BE2C (cell line): Measurements from ENCODE around the gene MEFV.

Source experiments
- DNase-seq: peaks from one replicate; pipeline ENCODE4 v3.0.0-alpha.2; 2020
- H3K27me3 ChIP-seq: fragments of 250-450 bp; sonication (Bioruptor Pico); 2 replicates; pipeline ENCODE4 v1.5.1; 2020; ENCODE audit warnings: mild to moderate bottlenecking
- H3K36me3 ChIP-seq: fragments of 250-450 bp; sonication (Bioruptor Pico); 2 replicates; pipeline ENCODE4 v1.5.1; 2020; ENCODE audit warnings: mild to moderate bottlenecking
- H3K4me1 ChIP-seq: fragments of 250-450 bp; sonication (Bioruptor Pico); 2 replicates; pipeline ENCODE4 v1.5.1; 2020
- H3K4me3 ChIP-seq: 2 replicates; pipeline ENCODE4 v1.5.1; 2011; ENCODE audit warnings: low read depth, low read length
- H3K9me3 ChIP-seq: fragments of 250-450 bp; sonication (Bioruptor Pico); 2 replicates; pipeline ENCODE4 v1.5.1; 2020
- CTCF ChIP-seq: IDR thresholded peaks from 2 replicates; pipeline ENCODE4 v1.5.1; 2012; ENCODE audit warnings: mild to moderate bottlenecking, low read depth, low read length

MEFV gene

GRCh38 chr16:3234857-3235561 is 21.4 kb downstream of the MEFV start, which contains the start of gene ZNF200:
Gene ZNF200 (minus strand): TSS chr16:3235158. CDS start chr16:3233755, 1,403 bp downstream.
- no peaks in the 10 kb centered on the region for H3K9me3 ChIP-seq
- H3K4me3 ChIP-seq, result peak within 1 kb of the TSS; percentile 96
- H3K36me3 ChIP-seq, result peaks cover 25% of the 10 kb centered on the region
- TF ChIP-seq CTCF, result no peak
- peaks cover 18% of the 10 kb centered on the region for H3K27me3 ChIP-seq
- H3K4me1 ChIP-seq, result no peaks in the 10 kb centered on the region
- DNase-seq, result peak; percentile 95

DNA sequence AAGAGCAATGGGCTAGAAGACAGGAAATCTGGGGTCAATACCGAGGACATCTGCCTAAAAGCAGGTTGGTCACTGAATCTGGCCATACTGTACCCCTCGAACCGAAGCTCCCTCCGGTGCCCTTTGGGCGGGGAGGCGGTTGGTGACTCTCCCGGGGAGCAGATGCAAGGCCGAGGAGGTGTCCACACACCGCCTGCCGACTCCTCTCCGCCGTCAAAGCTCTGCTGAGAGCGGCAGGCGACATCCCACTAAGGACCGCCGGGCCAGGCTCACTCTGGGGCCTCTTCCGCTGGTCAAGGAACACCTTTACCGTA is 21.9 kb downstream of the MEFV start:
- no peak for DNase-seq
- H3K4me1 ChIP-seq, result no peaks in the 10 kb centered on the region
- peaks cover 13% of the 10 kb centered on the region for H3K27me3 ChIP-seq
- no peaks in the 10 kb centered on the region for H3K9me3 ChIP-seq
- H3K4me3 ChIP-seq, result peak overlapping the region; percentile 96
- H3K36me3 ChIP-seq, result peaks cover 30% of the 10 kb centered on the region
- TF ChIP-seq CTCF, result no peak

GRCh38 chr16:3223913-3224515 is 32.4 kb downstream of the MEFV start:
- no peak overlapping the region for H3K4me3 ChIP-seq
- no peak for DNase-seq
- H3K27me3 ChIP-seq, result no peaks in the 10 kb centered on the region
- TF ChIP-seq CTCF, result no peak
- no peaks in the 10 kb centered on the region for H3K9me3 ChIP-seq
- no peaks in the 10 kb centered on the region for H3K4me1 ChIP-seq
- H3K36me3 ChIP-seq, result peaks cover 34% of the 10 kb centered on the region

DNA sequence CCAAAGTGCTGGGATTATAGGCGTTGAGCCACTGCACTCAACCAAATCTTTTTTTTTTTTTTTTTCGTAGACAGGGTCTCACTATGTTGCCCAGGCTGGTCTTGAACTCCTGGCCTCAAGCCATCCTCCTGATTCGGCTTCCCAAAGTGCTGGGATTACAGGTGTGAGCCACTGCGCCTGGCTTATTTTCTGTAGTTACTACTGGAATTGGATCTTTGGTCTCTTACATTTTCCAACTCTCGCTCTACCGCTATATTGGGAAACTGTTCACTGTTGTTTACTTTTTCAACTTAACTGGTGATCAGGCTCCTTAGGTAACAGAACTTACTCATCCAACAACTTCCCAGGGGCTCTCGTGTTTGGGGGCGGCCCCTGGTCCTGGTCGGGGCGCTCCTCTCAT is 35.6 kb downstream of the MEFV start:
- Histone ChIP-seq H3K4me3 (no peak overlapping the region), H3K4me1 (no peaks in the 10 kb centered on the region), H3K27me3 (peaks cover 23% of the 10 kb centered on the region), H3K9me3 (no peaks in the 10 kb centered on the region), H3K36me3 (peaks cover 18% of the 10 kb centered on the region)
- DNase-seq, result no peak
- no peak for TF ChIP-seq CTCF

GRCh38 chr16:3216263-3216640 is 40.2 kb downstream of the MEFV start:
- H3K9me3 ChIP-seq, result no peaks in the 10 kb centered on the region

More at GRCh38 chr16:3216263-3216640, 40.2 kb downstream of the MEFV start:
- H3K4me3 ChIP-seq, result no peak overlapping the region
- no peak for TF ChIP-seq CTCF
- no peaks in the 10 kb centered on the region for H3K36me3 ChIP-seq
- DNase-seq, result no peak
- H3K4me1 ChIP-seq, result no peaks in the 10 kb centered on the region
- peaks cover 37% of the 10 kb centered on the region for H3K27me3 ChIP-seq
